Activated naive CD4-positive, alpha-beta T cell treated with anti-CD3 and anti-CD28 coated beads, Interleukin-2, amount 50 U/mL, for 72 hours (primary cell): ENCODE data around the gene MYH6. TPM values are rescaled to one million over a fixed set of nuclear protein-coding genes. Genes with fewer than 3 reads are reported as not detected.
"Not testable (repeated sequence)": the region's sequence is repeated elsewhere in the genome, so short reads cannot be mapped to it uniquely, and the experiment has no call there.

ENCODE experiments used
- ATAC-seq, 2 donors: fragments of 150-1000 bp; cut with Tn5 transposase; 2 replicates each; pipeline ENCODE4 v1.10.0; 2021; ENCODE audit warnings: mild to moderate bottlenecking in 2 of 2, moderate library complexity in 2 of 2
- DNase-seq, 2 donors: peaks; one replicate each; pipeline ENCODE4 v3.0.0; 2021 to 2022; ENCODE audit warnings: low spot score in 2 of 2
- H3K27ac Mint-ChIP-seq, 2 donors: one replicate each; pipeline ENCODE4 v1.8.0; 2022; ENCODE audit warnings: mild to moderate bottlenecking in 2 of 2, mixed read lengths in 2 of 2
- H3K36me3 Mint-ChIP-seq, 2 donors: one replicate each; pipeline ENCODE4 v1.8.0; 2022; ENCODE audit warnings: mixed read lengths in 2 of 2
- H3K9me3 Mint-ChIP-seq, 2 donors: one replicate each; pipeline ENCODE4 v1.8.0; 2022; ENCODE audit warnings: mixed read lengths in 2 of 2
- total RNA-seq, 2 donors: library from RNA; stranded (reverse); gene quantifications; one replicate each; pipeline ENCODE4 v1.2.3, GENCODE V29; 2022

The MYH6 gene
- total RNA-seq, 2 donors from 2014 or later, result 0.60 TPM; not detected in 1

GRCh38 chr14:23438101-23438971 lies 30.3 kb upstream of the MYH6 start:
- Mint-ChIP-seq H3K36me3 (no peaks in the 10 kb centered on the region), H3K9me3 (no peaks in the 10 kb centered on the region), H3K27ac (peak overlapping the region in 1 of 2 donors; percentile 74)
- ATAC-seq, result no peak
- no peak for DNase-seq

DNA sequence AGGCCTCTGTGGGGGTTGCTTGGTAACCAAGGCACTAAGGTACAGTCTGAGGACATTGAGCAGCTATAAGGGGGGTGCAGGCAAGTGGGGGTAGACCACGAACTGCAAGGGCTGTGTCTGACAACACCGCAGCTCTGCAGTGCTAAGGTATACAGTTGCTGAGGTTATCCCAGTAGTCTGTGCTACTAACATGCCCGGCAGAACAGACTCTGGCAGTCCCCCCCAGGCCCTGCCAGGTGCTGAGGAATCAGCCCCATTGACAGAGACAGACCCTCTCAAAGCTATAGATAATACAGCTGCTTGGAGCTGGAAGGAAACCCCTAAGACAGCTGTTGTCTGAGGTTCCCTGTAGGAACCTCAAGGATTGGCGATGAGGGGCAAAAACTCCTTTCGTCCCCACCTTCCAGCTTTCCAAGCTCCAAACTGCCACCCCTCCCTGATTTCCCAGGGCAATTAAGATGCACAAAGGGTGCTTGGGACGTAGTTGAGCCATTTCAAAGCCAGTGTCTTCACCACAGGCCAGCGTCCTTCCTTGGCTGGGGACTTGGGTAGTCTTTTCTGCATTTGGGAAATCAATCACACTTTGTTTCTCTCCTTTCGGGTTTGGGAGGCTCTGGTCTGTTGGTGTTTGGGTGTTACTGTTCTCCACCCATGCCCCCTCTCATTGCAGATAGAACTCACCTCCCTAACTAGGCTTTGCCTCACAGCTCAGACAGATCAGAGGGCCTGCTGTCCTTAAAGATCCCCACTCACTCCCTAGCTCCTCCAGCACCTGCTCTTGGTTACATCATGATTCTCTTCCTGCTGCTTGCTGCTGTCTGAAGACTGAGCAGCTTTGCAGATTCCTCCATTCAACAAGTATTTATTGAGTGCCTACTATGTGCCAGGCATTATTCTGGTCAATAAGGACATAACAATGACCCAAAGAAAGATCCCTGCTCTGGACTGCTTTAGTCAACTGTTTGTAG lies 29.3 kb upstream of the MYH6 start:
- Mint-ChIP-seq H3K9me3 (no peaks in the 10 kb centered on the region), H3K36me3 (no peaks in the 10 kb centered on the region), H3K27ac (no peak overlapping the region)
- no peak for DNase-seq
- ATAC-seq, result no peak

DNA sequence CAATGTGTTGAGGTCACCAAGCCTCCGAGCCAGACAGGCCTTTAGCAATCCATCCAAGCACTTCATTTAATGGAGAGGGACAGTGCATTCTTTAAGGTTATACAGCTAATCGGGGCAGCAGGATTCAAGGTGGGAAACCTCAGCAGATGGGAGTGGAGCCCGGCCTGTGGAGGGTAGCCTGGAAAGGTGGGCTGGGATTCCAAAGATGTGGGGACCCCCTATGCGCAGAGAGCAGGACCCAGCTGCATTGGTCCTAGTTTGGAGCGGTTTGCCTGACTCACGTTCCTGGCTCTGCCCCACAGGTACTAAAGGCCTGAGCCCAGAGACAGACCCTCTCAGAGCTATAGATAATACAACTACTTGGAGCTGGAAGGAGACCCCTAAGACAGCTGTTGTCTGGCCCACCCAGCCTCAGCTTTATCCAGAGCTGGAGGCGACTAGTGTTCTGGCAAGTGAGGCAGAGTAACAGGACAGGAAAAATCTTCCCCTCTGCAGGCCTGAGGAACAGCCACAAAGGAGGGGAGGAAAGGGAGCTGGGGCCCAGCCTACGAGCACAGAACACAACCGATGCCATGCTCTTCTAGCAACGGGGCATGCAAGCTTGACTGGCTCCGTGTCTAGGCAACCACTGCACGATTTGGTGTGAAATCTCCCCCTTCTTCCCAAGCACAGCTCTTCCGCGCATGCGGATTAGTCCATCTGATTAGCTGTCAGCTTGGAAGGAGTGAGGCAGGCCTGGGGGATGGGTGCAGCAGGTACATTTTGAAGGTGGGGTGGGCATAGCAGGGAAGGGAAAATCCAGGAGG lies 28.5 kb upstream of the MYH6 start:
- Mint-ChIP-seq H3K27ac (no peak overlapping the region), H3K36me3 (no peaks in the 10 kb centered on the region), H3K9me3 (no peaks in the 10 kb centered on the region)
- DNase-seq (peak in 1 of 2 donors; percentile 37), ATAC-seq (no peak)

DNA sequence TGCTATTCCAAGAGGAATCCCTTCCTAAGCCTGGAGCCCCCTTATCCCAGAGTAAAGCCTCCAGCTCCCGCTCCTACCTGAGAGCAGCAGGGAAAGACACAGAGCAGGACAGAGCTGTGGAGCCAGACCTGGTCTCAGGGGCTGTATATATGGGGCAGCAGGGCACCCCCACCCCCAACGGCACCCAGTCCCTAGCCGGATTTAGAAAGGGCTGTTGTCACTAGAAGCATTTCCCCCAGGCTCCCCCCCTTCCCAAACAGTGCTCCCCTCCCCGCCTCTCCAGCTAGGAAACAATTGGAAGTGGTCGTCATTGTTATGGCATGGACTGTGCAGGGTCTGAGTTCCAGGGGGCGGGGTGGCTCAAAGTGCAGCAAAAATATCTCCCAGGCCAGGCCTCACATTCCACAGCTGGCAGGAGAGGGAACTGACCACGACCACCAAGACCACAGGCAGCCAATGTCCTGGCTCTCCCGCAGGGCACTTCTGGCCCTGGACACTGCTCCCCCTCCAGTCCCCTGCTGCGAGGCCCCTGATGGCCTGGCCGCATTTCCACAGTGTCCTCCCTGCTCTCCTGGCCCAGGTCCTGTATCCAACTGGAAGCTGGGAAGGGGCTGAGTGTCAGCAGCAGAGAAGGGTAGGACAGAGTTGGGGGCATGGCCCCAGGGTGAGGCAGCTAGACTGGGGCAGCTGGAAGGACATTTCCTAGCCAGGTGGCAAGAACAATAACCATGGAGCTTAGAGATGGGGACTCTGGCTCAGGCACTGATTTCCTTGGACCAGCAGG lies 27.7 kb upstream of the MYH6 start, which contains the start of gene MYH7:
TSS of gene MYH7 (minus strand) at position 118 of the 784 bp plus-strand sequence. CDS start 1,928 bp downstream, outside the sequence.
- H3K9me3 Mint-ChIP-seq, result no peaks in the 10 kb centered on the region
- ATAC-seq, result no peak

GRCh38 chr14:23434488-23435222 lies 26.6 kb upstream of the MYH6 start:
- no peaks in the 10 kb centered on the region for H3K9me3 Mint-ChIP-seq
- peak in 1 of 2 donors; percentile 26 for DNase-seq
- ATAC-seq, result no peak
- no peaks in the 10 kb centered on the region for H3K36me3 Mint-ChIP-seq
- no peak overlapping the region for H3K27ac Mint-ChIP-seq

More for the DNA sequence above, 27.7 kb upstream of the MYH6 start, which contains the start of gene MYH7:
- no peak within 1 kb of the TSS for H3K27ac Mint-ChIP-seq
- no peaks in the 10 kb centered on the region for H3K36me3 Mint-ChIP-seq
- DNase-seq, result peak in 1 of 2 donors; percentile 34

DNA sequence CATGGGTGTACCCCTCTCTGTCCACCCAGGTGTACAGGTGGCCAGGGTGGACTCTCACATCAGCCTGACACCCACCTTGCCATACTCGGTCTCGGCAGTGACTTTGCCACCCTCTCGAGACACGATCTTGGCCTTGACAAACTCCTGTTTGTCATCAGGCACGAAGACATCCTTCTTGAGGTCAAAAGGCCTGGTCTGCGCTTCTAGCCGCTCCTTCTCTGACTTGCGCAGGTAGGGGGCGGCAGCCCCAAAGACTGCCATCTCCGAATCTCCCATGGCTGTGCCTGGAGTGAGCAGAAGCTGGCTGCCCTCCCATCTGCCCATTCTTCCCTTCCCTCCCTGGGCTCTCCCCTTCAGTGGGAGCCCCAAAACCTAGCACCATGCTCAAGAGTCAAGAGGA lies 25.4 kb upstream of the MYH6 start:
- ATAC-seq (no peak), DNase-seq (peak in 1 of 2 donors; percentile 4)
- Mint-ChIP-seq H3K27ac (peak overlapping the region in 1 of 2 donors; percentile 78), H3K36me3 (no peaks in the 10 kb centered on the region), H3K9me3 (no peaks in the 10 kb centered on the region)

DNA sequence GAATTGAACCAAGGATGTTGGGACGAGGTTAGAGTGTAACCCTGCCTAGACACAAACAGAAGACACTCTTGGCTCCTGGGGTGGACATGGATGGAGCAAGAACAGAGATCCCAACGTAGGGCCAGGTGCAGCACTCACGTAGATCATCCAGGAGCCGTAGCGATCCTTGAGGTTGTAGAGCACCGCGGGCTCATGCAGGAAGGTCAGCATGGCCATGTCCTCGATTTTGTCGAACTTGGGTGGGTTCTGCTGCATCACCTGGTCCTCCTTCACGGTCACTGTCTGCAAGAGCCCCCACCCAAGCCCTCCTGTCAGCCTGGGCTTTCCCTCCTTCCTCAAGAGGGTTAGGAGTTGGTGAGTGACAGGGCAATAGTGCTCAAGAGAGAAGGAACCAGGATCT lies 24.9 kb upstream of the MYH6 start:
- no peaks in the 10 kb centered on the region for H3K36me3 Mint-ChIP-seq
- H3K27ac Mint-ChIP-seq, result peak overlapping the region in 1 of 2 donors; percentile 66
- no peaks in the 10 kb centered on the region for H3K9me3 Mint-ChIP-seq
- DNase-seq (peak in 1 of 2 donors; percentile 28), ATAC-seq (no peak)

DNA sequence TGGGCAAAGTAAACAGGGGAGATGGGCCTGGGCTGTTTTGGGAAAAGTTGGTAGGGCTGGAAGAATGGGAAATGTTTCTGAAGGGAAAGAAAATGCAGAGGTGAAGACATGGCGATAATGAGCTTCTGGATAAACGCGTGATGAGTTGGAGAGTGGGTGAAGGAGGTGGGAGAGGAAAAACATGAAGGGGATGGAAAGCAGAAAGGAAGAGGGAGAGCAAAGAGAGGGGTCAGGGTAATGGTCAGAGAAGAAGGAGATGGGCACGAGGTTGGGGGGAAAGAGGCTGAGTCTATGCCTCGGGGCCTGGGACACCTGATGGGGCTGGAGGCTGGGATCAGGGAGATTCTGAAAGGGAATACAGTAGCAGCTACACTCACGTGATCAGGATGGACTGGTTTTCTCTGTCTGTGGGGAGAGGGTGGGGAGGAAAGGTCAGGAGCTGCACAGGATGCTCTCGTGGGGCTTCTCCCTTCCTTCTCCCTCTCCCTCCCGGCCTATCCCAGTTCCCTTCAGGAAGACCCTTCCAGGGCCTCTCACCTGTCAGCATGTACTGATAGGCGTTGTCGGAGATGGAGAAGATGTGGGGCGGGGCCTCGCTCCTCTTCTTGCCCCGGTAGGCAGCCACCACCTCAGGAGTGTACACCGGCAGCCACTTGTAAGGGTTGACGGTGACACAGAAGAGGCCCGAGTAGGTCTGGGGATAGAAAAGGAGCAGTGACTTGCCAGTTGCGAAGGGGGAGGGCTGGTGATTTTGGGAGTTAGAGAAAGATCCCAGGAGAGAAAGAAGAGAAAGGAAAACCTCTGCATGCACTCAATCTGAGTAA lies 24.2 kb upstream of the MYH6 start:
- ATAC-seq, result no peak

DNA sequence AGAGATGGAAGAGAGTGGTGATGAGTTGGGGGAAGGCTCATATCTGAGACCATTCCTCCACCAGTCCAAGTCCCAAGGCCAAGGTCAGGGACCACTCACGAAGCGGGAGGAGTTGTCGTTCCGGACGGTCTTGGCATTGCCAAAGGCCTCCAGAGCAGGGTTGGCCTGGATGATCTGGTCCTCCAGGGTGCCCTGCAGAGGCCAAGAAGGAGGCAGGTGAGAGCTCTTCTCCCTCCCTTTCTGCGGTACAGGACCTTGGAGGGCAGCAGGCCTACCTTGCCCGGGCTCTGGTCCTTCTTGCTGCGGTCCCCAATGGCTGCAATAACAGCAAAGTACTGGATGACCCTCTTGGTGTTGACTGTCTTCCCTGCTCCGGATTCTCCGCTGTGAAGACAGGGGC lies 23.4 kb upstream of the MYH6 start:
- DNase-seq (peak in 1 of 2 donors; percentile 35), ATAC-seq (no peak)
- Mint-ChIP-seq H3K27ac (peak overlapping the region in 1 of 2 donors; percentile 66), H3K36me3 (no peaks in the 10 kb centered on the region), H3K9me3 (no peaks in the 10 kb centered on the region)

More for the DNA sequence above, 24.2 kb upstream of the MYH6 start:
- Mint-ChIP-seq H3K9me3 (no peaks in the 10 kb centered on the region), H3K36me3 (no peaks in the 10 kb centered on the region), H3K27ac (peak overlapping the region in 1 of 2 donors; percentile 66)
- DNase-seq, result peak in 1 of 2 donors; percentile 26

DNA sequence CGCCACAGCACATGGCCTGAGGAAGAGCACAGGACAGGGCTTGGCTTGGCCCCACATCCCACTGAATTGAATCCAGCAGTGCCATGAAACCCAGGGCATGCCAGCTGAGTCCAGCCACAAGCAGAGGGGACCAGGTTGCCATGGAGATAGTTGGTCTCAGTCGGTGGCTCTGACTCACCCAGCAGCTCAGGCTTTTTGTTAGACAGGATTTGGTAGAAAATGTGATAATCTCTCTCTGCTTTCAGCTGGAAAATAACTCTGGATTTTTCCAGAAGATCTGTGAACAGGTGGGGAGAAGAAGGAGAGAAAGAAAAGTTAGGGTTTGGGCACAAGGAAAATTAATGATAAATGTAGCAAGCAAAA lies 22.6 kb upstream of the MYH6 start:
- DNase-seq (no peak), ATAC-seq (peak in 1 of 2 donors; percentile 46)
- H3K36me3 Mint-ChIP-seq, result no peaks in the 10 kb centered on the region
- no peaks in the 10 kb centered on the region for H3K9me3 Mint-ChIP-seq
- H3K27ac Mint-ChIP-seq, result no peak overlapping the region

GRCh38 chr14:23430016-23430722 lies 22.1 kb upstream of the MYH6 start:
- H3K27ac Mint-ChIP-seq, result no peak overlapping the region
- no peak for DNase-seq
- H3K36me3 Mint-ChIP-seq, result no peaks in the 10 kb centered on the region
- no peak for ATAC-seq
- no peaks in the 10 kb centered on the region for H3K9me3 Mint-ChIP-seq

DNA sequence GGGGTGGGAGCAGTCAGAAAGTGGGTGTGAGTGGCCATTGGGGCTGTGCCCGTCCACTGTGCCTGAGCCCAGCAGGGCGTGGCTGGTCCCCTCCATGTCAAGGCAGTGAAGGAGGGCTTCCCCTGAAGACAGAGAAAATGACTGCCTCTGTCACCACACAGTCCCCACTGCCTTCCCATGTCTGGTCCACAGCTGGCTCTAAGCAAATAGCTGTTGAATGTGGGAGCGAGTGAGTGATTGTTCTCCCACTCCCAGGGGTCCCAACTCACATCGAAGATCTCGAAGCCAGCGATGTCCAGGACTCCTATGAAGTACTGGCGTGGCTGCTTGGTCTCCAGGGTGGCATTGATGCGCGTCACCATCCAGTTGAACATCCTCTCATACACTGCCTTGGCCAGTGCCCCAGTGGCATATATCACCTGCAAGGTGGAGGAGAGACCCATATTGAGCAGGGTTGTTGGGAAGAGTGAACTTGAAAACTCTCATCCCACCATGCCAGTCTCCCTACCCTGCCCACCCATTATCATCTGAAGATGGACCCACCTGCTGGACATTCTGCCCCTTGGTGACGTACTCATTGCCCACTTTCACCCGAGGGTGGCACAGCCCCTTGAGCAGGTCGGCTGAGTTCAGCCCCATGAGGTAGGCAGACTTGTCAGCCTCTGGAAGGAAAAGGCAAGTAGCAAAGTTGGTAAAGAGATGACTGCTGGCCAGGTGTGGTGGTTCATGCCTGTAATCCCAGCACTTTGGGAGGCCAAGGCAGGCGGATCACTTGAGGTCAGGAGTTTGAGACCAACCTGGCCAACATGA lies 20.8 kb upstream of the MYH6 start:
- Mint-ChIP-seq H3K27ac (no peak overlapping the region), H3K9me3 (no peaks in the 10 kb centered on the region), H3K36me3 (no peaks in the 10 kb centered on the region)
- no peak for DNase-seq
- no peak for ATAC-seq

DNA sequence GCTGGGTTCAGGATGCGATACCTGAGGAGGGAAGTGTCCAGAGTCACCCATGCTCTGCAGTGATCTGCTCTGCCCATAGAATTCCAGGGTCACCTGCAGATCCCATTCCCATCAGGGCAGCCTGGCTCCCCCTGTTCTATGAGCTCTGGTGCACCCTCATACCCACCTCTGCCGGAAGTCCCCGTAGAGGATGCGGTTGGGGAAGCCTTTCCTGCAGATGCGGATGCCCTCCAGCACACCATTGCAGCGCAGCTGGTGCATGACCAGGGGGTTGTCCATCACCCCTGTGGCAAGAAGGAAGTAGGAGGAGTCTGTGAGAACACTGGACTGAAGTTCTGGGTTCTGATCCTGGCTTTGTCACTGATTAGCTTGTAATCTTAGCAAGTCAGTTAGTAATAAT lies 17.7 kb upstream of the MYH6 start:
- H3K36me3 Mint-ChIP-seq, ATAC-seq, H3K27ac Mint-ChIP-seq, H3K9me3 Mint-ChIP-seq, DNase-seq: not testable (repeated sequence)
